Mesenchymal stem cell (in vitro differentiated cells and primary cell): Measurements from ENCODE around the gene IFNL3.
A peak's percentile ranks its signal among the peaks of the same experiment; 100 is the strongest.
"Not testable (repeated sequence)": the region's sequence is repeated elsewhere in the genome, so short reads cannot be mapped to it uniquely, and the experiment has no call there.

ENCODE experiments used
- DNase-seq: peaks from one replicate; pipeline ENCODE4 v3.0.0-alpha.2; 2013
- H2AFZ ChIP-seq: one replicate; pipeline ENCODE4 v1.6.1; 2013; ENCODE audit warnings: low read depth, mild to moderate bottlenecking, control low read depth, inconsistent platforms, low read length, moderate library complexity
- H2AK5ac ChIP-seq: 2 replicates; pipeline ENCODE4 v1.6.1; 2013; ENCODE audit warnings: low read length, moderate library complexity, mild to moderate bottlenecking, inconsistent platforms; ENCODE audit not compliant: severe bottlenecking
- H2BK120ac ChIP-seq: one replicate; pipeline ENCODE4 v1.6.1; 2013; ENCODE audit warnings: low read depth, mild to moderate bottlenecking, inconsistent platforms, low read length, moderate library complexity
- H2BK12ac ChIP-seq, 2 experiments: one replicate each; pipeline ENCODE4 v1.6.1; 2013; ENCODE audit warnings: inconsistent platforms in 2 of 2, low read length in 2 of 2, mild to moderate bottlenecking in 2 of 2, moderate library complexity in 2 of 2, control low read depth in 1 of 2
- H2BK15ac ChIP-seq: one replicate; pipeline ENCODE4 v1.6.1; 2013; ENCODE audit warnings: mild to moderate bottlenecking, low read depth, inconsistent platforms; ENCODE audit not compliant: poor library complexity, severe bottlenecking
- H2BK5ac ChIP-seq: 2 replicates; pipeline ENCODE4 v1.6.1; 2013; ENCODE audit warnings: low read depth, mild to moderate bottlenecking, low read length, control low read depth, inconsistent platforms; ENCODE audit not compliant: poor library complexity, severe bottlenecking
- H3K14ac ChIP-seq, 2 experiments: one replicate each; pipeline ENCODE4 v1.6.1; 2013; ENCODE audit warnings: inconsistent platforms in 2 of 2, low read length in 2 of 2, control low read depth in 1 of 2, mild to moderate bottlenecking in 1 of 2, moderate library complexity in 1 of 2
- H3K18ac ChIP-seq, 2 experiments: one replicate each; pipeline ENCODE4 v1.6.1; 2013; ENCODE audit warnings: inconsistent platforms in 2 of 2, low read length in 2 of 2, control low read depth in 1 of 2, low read depth in 1 of 2, mild to moderate bottlenecking in 1 of 2
- H3K23ac ChIP-seq, 2 experiments: one replicate each; pipeline ENCODE4 v1.6.1; 2013; ENCODE audit warnings: inconsistent platforms in 2 of 2, low read length in 2 of 2, mild to moderate bottlenecking in 2 of 2, moderate library complexity in 2 of 2, control low read depth in 1 of 2
- H3K27ac ChIP-seq: 2 replicates; pipeline ENCODE4 v1.5.1; 2013; ENCODE audit warnings: mild to moderate bottlenecking, moderate library complexity, low read length, control low read depth, inconsistent platforms; ENCODE audit not compliant: poor library complexity, severe bottlenecking
- H3K27me3 ChIP-seq, 2 experiments: 2 replicates each; pipeline versions ENCODE4 v1.6.1 to v1.7.0; 2013; ENCODE audit warnings: low read length in 2 of 2, mild to moderate bottlenecking in 2 of 2, moderate library complexity in 2 of 2, control low read depth in 1 of 2, inconsistent platforms in 1 of 2; ENCODE audit not compliant: control insufficient read depth in 1 of 2, insufficient read depth in 1 of 2
- H3K36me3 ChIP-seq, 2 experiments: 2 replicates each; pipeline versions ENCODE4 v1.6.1 to v1.7.0; 2013; ENCODE audit warnings: low read length in 2 of 2, control low read depth in 1 of 2, inconsistent platforms in 1 of 2, low read depth in 1 of 2, mild to moderate bottlenecking in 1 of 2; ENCODE audit not compliant: insufficient read depth in 2 of 2, control insufficient read depth in 1 of 2
- H3K4ac ChIP-seq, 2 experiments: one replicate each; pipeline ENCODE4 v1.6.1; 2013; ENCODE audit warnings: inconsistent platforms in 2 of 2, low read length in 2 of 2, mild to moderate bottlenecking in 2 of 2, moderate library complexity in 2 of 2, control low read depth in 1 of 2, low read depth in 1 of 2
- H3K4me1 ChIP-seq: 2 replicates; pipeline ENCODE4 v1.6.1; 2013; ENCODE audit warnings: low read depth, low read length, control low read depth; ENCODE audit not compliant: control insufficient read depth, insufficient read depth
- H3K4me2 ChIP-seq: 2 replicates; pipeline ENCODE4 v1.6.1; 2013; ENCODE audit warnings: low read length, mild to moderate bottlenecking, inconsistent platforms; ENCODE audit not compliant: poor library complexity, severe bottlenecking
- H3K4me3 ChIP-seq, 2 experiments: 2 replicates each; pipeline versions ENCODE4 v1.5.1 to v1.7.0; 2013; ENCODE audit warnings: low read length in 2 of 2, mild to moderate bottlenecking in 2 of 2, control low read depth in 1 of 2, low read depth in 1 of 2; ENCODE audit not compliant: insufficient read depth in 1 of 2
- H3K79me1 ChIP-seq: replicated peaks from 2 replicates; pipeline ENCODE4 v1.6.1; 2013; ENCODE audit warnings: mild to moderate bottlenecking, control low read depth, low read length, inconsistent platforms; ENCODE audit not compliant: poor library complexity, severe bottlenecking
- H3K9ac ChIP-seq: 2 replicates; pipeline ENCODE4 v1.7.0; 2013; ENCODE audit warnings: mild to moderate bottlenecking, low read length, moderate library complexity
- H3K9me3 ChIP-seq: 2 replicates; pipeline ENCODE4 v1.7.0; 2013; ENCODE audit warnings: mild to moderate bottlenecking, low read length; ENCODE audit not compliant: control insufficient read depth
- H4K8ac ChIP-seq: one replicate; pipeline ENCODE4 v1.6.1; 2013; ENCODE audit warnings: inconsistent platforms, mild to moderate bottlenecking, low read length, moderate library complexity
- H4K91ac ChIP-seq: one replicate; pipeline ENCODE4 v1.6.1; 2013; ENCODE audit warnings: mild to moderate bottlenecking, low read length, inconsistent platforms
- WGBS: methylation state at CpG from one replicate; pipeline ENCODE4 v1.1.7; 2013; ENCODE audit warnings: mixed read lengths; 5-methylcytosine and 5-hydroxymethylcytosine counted together

IFNL3 gene

DNA sequence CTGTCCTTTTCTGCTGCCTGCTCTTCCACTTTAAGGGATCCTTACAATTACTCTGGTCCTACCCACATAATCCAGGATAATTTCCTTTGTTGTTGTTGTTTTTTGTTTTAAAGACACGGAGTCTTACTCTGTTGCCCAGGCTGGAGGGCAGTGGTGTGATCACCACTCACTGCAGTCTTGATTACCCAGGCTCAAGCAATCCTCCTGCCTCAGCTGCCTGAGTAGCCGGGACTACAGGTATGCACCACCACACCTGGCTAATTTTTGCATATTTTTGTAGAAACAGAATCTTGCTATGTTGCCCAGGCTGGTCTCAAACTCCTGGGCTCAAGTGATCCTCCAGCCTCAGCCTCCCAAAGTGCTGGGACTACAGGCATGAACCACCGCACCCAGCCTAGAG is 29.5 kb downstream of the IFNL3 start:
- H2AFZ ChIP-seq, H3K9me3 ChIP-seq, H2BK120ac ChIP-seq, H3K4me1 ChIP-seq, H2BK12ac ChIP-seq, H3K9ac ChIP-seq, H3K18ac ChIP-seq, H3K4me2 ChIP-seq, H2AK5ac ChIP-seq, H3K23ac ChIP-seq, H3K27ac ChIP-seq, H4K91ac ChIP-seq, H3K4ac ChIP-seq, H3K4me3 ChIP-seq, H3K14ac ChIP-seq, H3K36me3 ChIP-seq, H2BK15ac ChIP-seq, H2BK5ac ChIP-seq, H4K8ac ChIP-seq, DNase-seq, H3K79me1 ChIP-seq: not testable (repeated sequence)
- H3K27me3 ChIP-seq = peaks cover 17 to 30% of the 10 kb centered on the region in 2 experiments
- WGBS = 79% methylated on average over 3 of the region's 3 CpGs

DNA sequence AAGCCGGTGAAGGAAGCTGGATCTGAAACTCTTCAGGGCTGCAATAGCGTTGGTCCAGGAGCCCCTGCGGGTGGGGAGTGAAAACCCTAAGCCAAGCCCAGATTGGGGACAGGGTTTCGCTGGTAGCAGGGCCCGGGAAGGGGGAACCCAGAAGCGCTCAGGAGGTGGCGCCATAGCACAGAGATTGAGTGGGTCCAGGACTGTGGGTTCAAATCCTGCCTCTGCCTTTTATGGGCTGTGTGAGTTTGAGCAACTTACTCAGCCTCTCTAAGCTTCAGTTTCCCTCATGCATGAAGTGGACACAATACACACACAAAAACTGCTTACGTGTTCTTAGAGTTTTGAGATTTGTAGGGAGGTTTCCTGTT is 32.4 kb downstream of the IFNL3 start:
- WGBS = 28% methylated on average over 6 of the region's 8 CpGs
- peak; percentile 11 for DNase-seq
- H3K4me2 ChIP-seq = no peak overlapping the region

DNA sequence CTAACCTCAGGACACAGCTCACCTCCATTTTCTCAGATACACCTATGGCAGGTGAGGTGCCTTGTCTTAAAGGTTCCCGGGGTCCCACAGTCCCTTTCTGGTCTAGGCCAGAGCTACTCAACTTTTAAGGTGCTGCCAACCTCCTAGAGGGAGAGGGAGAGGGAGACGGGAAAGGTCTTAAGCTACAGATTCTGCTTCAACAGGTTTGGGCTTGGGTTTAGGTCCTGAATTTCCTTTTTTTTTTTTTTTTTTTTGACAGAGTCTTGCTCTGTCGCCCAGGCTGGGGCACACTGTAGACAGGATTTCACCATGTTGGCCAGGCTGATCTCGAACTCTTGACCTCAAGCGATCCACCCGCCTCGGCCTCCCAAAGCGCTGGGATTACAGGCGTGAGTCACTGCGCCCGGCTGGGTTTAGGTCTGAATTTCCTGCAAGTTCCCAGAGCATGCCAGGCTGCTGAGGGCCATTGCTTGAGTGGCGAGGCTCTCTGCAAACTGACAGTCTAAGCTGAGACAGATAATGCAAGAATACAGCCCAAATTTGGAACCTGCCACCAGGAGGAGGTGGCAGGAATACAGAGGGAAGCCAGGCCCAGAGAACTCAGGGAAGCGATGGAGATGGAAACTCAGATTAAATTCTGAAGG is 33.0 kb downstream of the IFNL3 start:
- Histone ChIP-seq H3K14ac (no peak overlapping the region), H3K23ac (no peak overlapping the region), H3K27me3 (peaks cover 21 to 33% of the 10 kb centered on the region in 2 experiments), H2AK5ac (no peak overlapping the region), H3K4ac (no peak overlapping the region), H2BK15ac (no peak overlapping the region), H2BK5ac (no peak overlapping the region), H3K4me2 (no peak overlapping the region), H2BK120ac (no peak overlapping the region), H3K9ac (no peak overlapping the region), H3K4me1 (peaks cover 1% of the 10 kb centered on the region), H3K18ac (no peak overlapping the region), H3K9me3 (peaks cover 4% of the 10 kb centered on the region), H2BK12ac (no peak overlapping the region), H4K8ac (no peak overlapping the region), H2AFZ (no peak overlapping the region), H3K27ac (no peak overlapping the region), H3K36me3 (no peaks in the 10 kb centered on the region), H4K91ac (no peak overlapping the region), H3K79me1 (no peaks in the 10 kb centered on the region), H3K4me3 (no peak overlapping the region)
- WGBS = 70% methylated on average over 13 of the region's 13 CpGs
- no peak for DNase-seq

More for the DNA sequence above, 32.4 kb downstream of the IFNL3 start:
- peaks cover 17 to 28% of the 10 kb centered on the region in 2 experiments for H3K27me3 ChIP-seq
- H3K79me1 ChIP-seq = no peaks in the 10 kb centered on the region
- H2AK5ac ChIP-seq = no peak overlapping the region
- peaks cover 9% of the 10 kb centered on the region for H3K9me3 ChIP-seq
- peaks cover 1% of the 10 kb centered on the region for H3K4me1 ChIP-seq
- H3K4me3 ChIP-seq = no peak overlapping the region
- H4K91ac ChIP-seq = no peak overlapping the region
- H3K14ac ChIP-seq = no peak overlapping the region
- no peak overlapping the region for H2BK12ac ChIP-seq
- H2BK15ac ChIP-seq = no peak overlapping the region
- H3K18ac ChIP-seq = no peak overlapping the region
- H3K9ac ChIP-seq = no peak overlapping the region
- no peak overlapping the region for H3K23ac ChIP-seq
- H2BK120ac ChIP-seq = no peak overlapping the region
- no peak overlapping the region for H3K4ac ChIP-seq
- no peak overlapping the region for H2AFZ ChIP-seq
- H3K27ac ChIP-seq = no peak overlapping the region
- H3K36me3 ChIP-seq = no peaks in the 10 kb centered on the region
- H2BK5ac ChIP-seq = no peak overlapping the region
- no peak overlapping the region for H4K8ac ChIP-seq

DNA sequence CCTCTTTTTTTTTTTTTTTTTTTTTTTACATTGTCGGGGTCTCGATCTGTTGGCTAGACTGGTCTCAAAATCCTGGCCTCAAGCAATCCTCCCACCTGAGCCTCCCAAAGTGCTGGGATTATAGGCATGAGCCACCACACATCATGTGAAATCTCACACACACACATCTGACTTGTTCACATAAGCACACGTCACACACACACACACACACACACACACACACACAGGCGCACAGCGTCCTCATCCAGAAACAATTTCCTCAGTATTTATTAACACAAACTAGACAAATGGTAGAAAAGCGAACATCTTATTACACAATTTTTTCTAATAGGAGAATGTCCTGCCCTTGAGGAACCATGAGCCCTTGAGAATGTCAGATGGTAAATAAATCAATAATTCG is 35.6 kb downstream of the IFNL3 start:
- no peaks in the 10 kb centered on the region for H3K79me1 ChIP-seq
- H2AK5ac ChIP-seq = no peak overlapping the region
- H3K9ac ChIP-seq = no peak overlapping the region
- no peak overlapping the region for H3K4ac ChIP-seq
- WGBS = 91% methylated on average over 6 of the region's 7 CpGs
- no peak overlapping the region for H2BK5ac ChIP-seq
- no peaks in the 10 kb centered on the region for H3K36me3 ChIP-seq
- H2BK120ac ChIP-seq = no peak overlapping the region
- H2BK12ac ChIP-seq = no peak overlapping the region
- H3K23ac ChIP-seq = no peak overlapping the region
- H2BK15ac ChIP-seq = no peak overlapping the region
- peaks cover 30 to 40% of the 10 kb centered on the region in 2 experiments for H3K27me3 ChIP-seq
- no peak overlapping the region for H3K4me2 ChIP-seq
- no peak overlapping the region for H4K91ac ChIP-seq
- H3K4me3 ChIP-seq = no peak overlapping the region
- peaks cover 1% of the 10 kb centered on the region for H3K4me1 ChIP-seq
- no peak overlapping the region for H3K27ac ChIP-seq
- H3K14ac ChIP-seq = no peak overlapping the region
- H4K8ac ChIP-seq = no peak overlapping the region
- no peak for DNase-seq
- H3K9me3 ChIP-seq = no peaks in the 10 kb centered on the region
- no peak overlapping the region for H3K18ac ChIP-seq
- no peak overlapping the region for H2AFZ ChIP-seq
